Stimulated activated CD8-positive, alpha-beta memory T cell treated with anti-CD3 and anti-CD28 coated beads, Interleukin-7, amount 100 ng/mL, for 4 hours (primary cell): Measurements from ENCODE around the gene PCDH9.
"Not testable (repeated sequence)": the region's sequence is repeated elsewhere in the genome, so short reads cannot be mapped to it uniquely, and the experiment has no call there.

Experiments used
- DNase-seq, 2 donors: peaks; one replicate each; pipeline ENCODE4 v3.0.0-alpha.2; 2020; ENCODE audit warnings: low read depth in 2 of 2

PCDH9 gene

GRCh38 chr13:66659701-66660467 is 570.3 kb downstream of the PCDH9 start:
- no peak for DNase-seq

GRCh38 chr13:66659286-66659685 is 570.9 kb downstream of the PCDH9 start:
- no peak for DNase-seq

GRCh38 chr13:66657165-66657881 is 572.8 kb downstream of the PCDH9 start:
- DNase-seq, result no peak

GRCh38 chr13:66655847-66656454 is 574.2 kb downstream of the PCDH9 start:
- DNase-seq, result no peak

- DNase-seq, result no peak
These were observed 585.2 kb downstream of the PCDH9 start for GRCh38 chr13:66644855-66645460.

- DNase-seq, result no peak
These were observed 589.9 kb downstream of the PCDH9 start for GRCh38 chr13:66640231-66640630.

- DNase-seq, result no peak
These were observed 591.1 kb downstream of the PCDH9 start for GRCh38 chr13:66639044-66639443.

GRCh38 chr13:66635526-66635925 is 594.6 kb downstream of the PCDH9 start:
- no peak for DNase-seq

GRCh38 chr13:66634384-66634783 is 595.8 kb downstream of the PCDH9 start:
- no peak for DNase-seq

- no peak for DNase-seq
These were observed 602.6 kb downstream of the PCDH9 start for GRCh38 chr13:66627512-66627911.

- DNase-seq, result no peak
These were observed 605.8 kb downstream of the PCDH9 start for GRCh38 chr13:66624302-66624701.

- no peak for DNase-seq
These were observed 606.9 kb downstream of the PCDH9 start for GRCh38 chr13:66623129-66623820.

- not testable (repeated sequence) for DNase-seq
These were observed 608.2 kb downstream of the PCDH9 start for GRCh38 chr13:66621906-66622447.

- DNase-seq, result no peak
These were observed 611.4 kb downstream of the PCDH9 start for GRCh38 chr13:66618702-66619101.

- no peak for DNase-seq
These were observed 612.4 kb downstream of the PCDH9 start for GRCh38 chr13:66617786-66618185.

GRCh38 chr13:66612983-66613382 is 617.2 kb downstream of the PCDH9 start:
- DNase-seq, result no peak

GRCh38 chr13:66586489-66586888 is 643.6 kb downstream of the PCDH9 start:
- DNase-seq, result no peak

- DNase-seq, result no peak
These were observed 644.4 kb downstream of the PCDH9 start for GRCh38 chr13:66585669-66586203.

GRCh38 chr13:66581675-66582074 is 648.5 kb downstream of the PCDH9 start:
- DNase-seq, result no peak

GRCh38 chr13:66578305-66578704 is 651.8 kb downstream of the PCDH9 start:
- no peak for DNase-seq

GRCh38 chr13:66577358-66577757 is 652.8 kb downstream of the PCDH9 start:
- no peak for DNase-seq
